Thymus (tissue), 11 donors: ENCODE data around the gene ALDH6A1. TPM values are rescaled to one million over a fixed set of nuclear protein-coding genes. Genes with fewer than 3 reads are reported as not detected.

Experiments used
- DNase-seq, 9 donors: peaks; one replicate each; pipeline ENCODE4 v3.0.0-alpha.2; 2013; ENCODE audit warnings: low spot score in 9 of 9, low read depth in 6 of 9, missing footprints in 1 of 9
- H3K27ac ChIP-seq, 2 donors: one replicate each; pipeline ENCODE4 v1.5.1; 2013; ENCODE audit warnings: control low read depth in 1 of 2, low read depth in 1 of 2, low read length in 1 of 2, mild to moderate bottlenecking in 1 of 2, moderate library complexity in 1 of 2
- H3K27me3 ChIP-seq, 2 donors: one replicate each; pipeline ENCODE4 v1.5.1; 2013; ENCODE audit warnings: low read length in 1 of 2; ENCODE audit not compliant: control insufficient read depth in 2 of 2, insufficient read depth in 1 of 2
- H3K36me3 ChIP-seq, 2 donors: one replicate each; pipeline ENCODE4 v1.5.1; 2013; ENCODE audit warnings: low read length in 1 of 2, mild to moderate bottlenecking in 1 of 2, moderate library complexity in 1 of 2; ENCODE audit not compliant: control insufficient read depth in 2 of 2, insufficient read depth in 2 of 2
- H3K4me1 ChIP-seq, 2 donors: one replicate each; pipeline ENCODE4 v1.5.1; 2013; ENCODE audit warnings: low read length in 2 of 2; ENCODE audit not compliant: control insufficient read depth in 2 of 2, insufficient read depth in 2 of 2
- H3K4me3 ChIP-seq, 2 donors: one replicate each; pipeline ENCODE4 v1.5.1; 2013; ENCODE audit warnings: low read length in 2 of 2, control low read depth in 1 of 2, mild to moderate bottlenecking in 1 of 2
- H3K9me3 ChIP-seq, 2 donors: one replicate each; pipeline ENCODE4 v1.5.1; 2013; ENCODE audit warnings: low read length in 1 of 2, mild to moderate bottlenecking in 1 of 2; ENCODE audit not compliant: control insufficient read depth in 2 of 2, insufficient read depth in 1 of 2
- WGBS: extraction: QIAGEN DNeasy Blood & Tissue Kit; methylation state at CpG from one replicate; pipeline ENCODE4 v1.1.7; 2013; 5-methylcytosine and 5-hydroxymethylcytosine counted together
- polyA plus RNA-seq: library from polyadenylated mRNA; stranded (reverse); fragments of 200-250 nt; gene quantifications from one replicate; pipeline ENCODE4 v1.2.3, GENCODE V29; 2013
- total RNA-seq: library from RNA; stranded (reverse); fragments of 120-200 nt; gene quantifications from one replicate; pipeline ENCODE4 v1.2.4, GENCODE V29; 2013
- donor health status: healthy.

Gene ALDH6A1
- total and polyA plus RNA-seq, 2 donors = 8.6 to 9.2 TPM

DNA sequence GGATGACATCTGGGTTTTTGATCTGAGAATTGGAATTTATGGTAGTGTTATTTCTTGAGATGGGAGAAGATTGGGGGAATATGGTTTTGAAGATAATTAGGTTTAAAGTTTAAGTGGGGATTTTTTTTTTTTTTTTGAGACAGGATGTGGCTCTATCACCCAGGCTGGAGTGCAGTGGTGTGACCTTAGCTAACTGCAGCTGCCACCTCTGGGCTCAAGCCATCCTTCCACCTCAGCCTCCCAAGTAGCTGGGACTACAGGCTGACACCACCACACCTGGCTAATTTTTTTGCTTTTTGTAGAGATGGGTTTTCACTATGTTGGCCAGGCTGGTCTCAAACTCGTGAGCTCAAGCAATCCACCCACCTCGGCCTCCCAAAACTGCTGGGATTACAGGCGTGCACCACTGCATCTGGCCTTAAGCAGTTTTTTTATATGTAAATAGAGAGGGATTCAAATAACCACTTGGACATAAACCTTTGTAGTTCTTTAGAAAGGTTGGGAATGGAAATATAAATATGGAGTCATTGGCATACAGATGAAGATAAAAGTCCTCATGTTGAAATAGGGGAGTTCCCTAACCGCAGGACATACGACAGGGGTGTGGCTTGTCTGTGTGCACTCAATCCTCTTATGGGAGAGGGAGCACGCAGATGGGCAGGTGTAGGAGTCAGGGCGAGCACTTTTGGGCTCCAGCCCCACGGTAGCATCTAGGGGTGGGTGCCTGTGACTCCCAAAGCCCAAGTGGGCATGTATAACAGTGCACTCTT lies 5.2 kb upstream of the ALDH6A1 start:
- 96% methylated on average over 8 of the region's 8 CpGs for WGBS
- DNase-seq = no peak
- Histone ChIP-seq H3K9me3 (no peaks in the 10 kb centered on the region), H3K4me3 (no peak overlapping the region), H3K27ac (no peak overlapping the region), H3K4me1 (no peaks in the 10 kb centered on the region), H3K27me3 (no peaks in the 10 kb centered on the region), H3K36me3 (peaks cover 3 to 14% of the 10 kb centered on the region in 2 donors)

DNA sequence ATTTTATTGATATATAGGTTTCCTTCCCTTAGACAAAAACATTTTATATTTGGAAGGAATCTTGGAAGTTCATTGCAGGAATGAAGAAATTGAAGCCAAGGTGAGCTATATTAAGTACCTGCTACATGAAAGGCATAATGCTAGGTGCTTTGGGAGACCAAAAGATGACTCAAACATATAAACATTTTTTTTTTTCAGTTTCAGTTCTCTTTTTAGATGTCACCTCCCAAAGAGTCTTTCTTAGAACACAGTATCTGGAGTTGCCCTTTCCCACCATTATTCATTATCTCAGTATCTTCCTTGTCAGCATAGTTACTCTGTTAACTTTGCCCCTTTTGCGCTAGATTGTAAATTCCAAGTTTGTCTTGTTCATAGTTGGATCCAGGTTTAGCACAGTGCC lies 1.6 kb upstream of the ALDH6A1 start:
- Histone ChIP-seq H3K9me3 (no peaks in the 10 kb centered on the region), H3K4me3 (peak overlapping the region in 1 of 2 donors; percentile 74), H3K36me3 (no peaks in the 10 kb centered on the region), H3K27me3 (no peaks in the 10 kb centered on the region), H3K27ac (no peak overlapping the region), H3K4me1 (peaks cover 7% of the 10 kb centered on the region in 2 donors)
- 95% methylated on average over 1 of the region's 1 CpG for WGBS
- DNase-seq = peak in 1 of 9 donors; percentile 1

DNA sequence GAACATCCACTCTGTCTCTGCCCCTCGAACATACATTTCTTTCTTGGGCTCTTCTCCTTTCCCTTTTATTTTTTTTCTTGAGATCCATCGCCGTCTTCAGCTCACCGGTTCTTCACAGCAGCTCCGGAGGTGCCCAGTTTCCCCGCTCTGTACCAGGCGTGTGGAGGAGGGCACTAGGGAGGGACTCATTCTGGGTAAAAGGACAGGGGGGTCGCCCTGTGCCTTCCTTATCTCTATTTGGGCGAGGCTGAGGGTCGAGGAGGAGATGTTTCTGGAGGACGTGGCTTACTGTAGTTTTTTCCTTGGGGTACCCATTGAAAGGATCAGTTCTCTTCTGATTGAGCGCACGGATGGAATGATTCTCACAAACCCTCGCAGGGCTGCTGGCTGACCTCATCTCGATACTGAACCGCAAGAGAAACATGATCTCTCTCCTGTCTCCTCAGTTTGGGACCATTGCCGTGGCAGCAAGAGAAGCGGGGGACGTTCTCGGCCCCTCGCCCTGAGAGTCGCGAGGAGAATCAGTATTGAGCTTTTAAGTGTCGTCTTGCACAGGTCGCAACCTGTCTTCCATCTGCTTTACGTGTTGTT lies 889 bp upstream of the ALDH6A1 start:
- 1% methylated on average over 26 of the region's 26 CpGs for WGBS
- H3K4me1 ChIP-seq = peaks cover 7% of the 10 kb centered on the region in 2 donors
- H3K4me3 ChIP-seq = peak overlapping the region; percentile 66 to 74
- peak in 4 of 9 donors; percentile 3 to 24 (median 6) for DNase-seq
- H3K27ac ChIP-seq = peak overlapping the region; percentile 48 to 75
- no peaks in the 10 kb centered on the region for H3K36me3 ChIP-seq
- H3K27me3 ChIP-seq = no peaks in the 10 kb centered on the region
- H3K9me3 ChIP-seq = no peaks in the 10 kb centered on the region

- peaks cover 7% of the 10 kb centered on the region in 2 donors for H3K4me1 ChIP-seq
- no peaks in the 10 kb centered on the region for H3K27me3 ChIP-seq
- peak in 1 of 9 donors; percentile 10 for DNase-seq
- WGBS = 2% methylated on average over 15 of the region's 15 CpGs
- H3K36me3 ChIP-seq = no peaks in the 10 kb centered on the region
- no peaks in the 10 kb centered on the region for H3K9me3 ChIP-seq
- peak overlapping the region; percentile 66 to 72 for H3K4me3 ChIP-seq
- peak overlapping the region; percentile 27 to 55 for H3K27ac ChIP-seq
Measured at GRCh38 chr14:74083784-74084276, 423 bp downstream of the ALDH6A1 start.

- Histone ChIP-seq H3K36me3 (no peaks in the 10 kb centered on the region), H3K4me1 (peaks cover 7% of the 10 kb centered on the region in 2 donors), H3K9me3 (no peaks in the 10 kb centered on the region), H3K27ac (no peak overlapping the region), H3K27me3 (no peaks in the 10 kb centered on the region), H3K4me3 (no peak overlapping the region)
- no peak for DNase-seq
- WGBS = 95% methylated on average over 3 of the region's 3 CpGs
Measured at GRCh38 chr14:74083161-74083560, 1.1 kb downstream of the ALDH6A1 start.

DNA sequence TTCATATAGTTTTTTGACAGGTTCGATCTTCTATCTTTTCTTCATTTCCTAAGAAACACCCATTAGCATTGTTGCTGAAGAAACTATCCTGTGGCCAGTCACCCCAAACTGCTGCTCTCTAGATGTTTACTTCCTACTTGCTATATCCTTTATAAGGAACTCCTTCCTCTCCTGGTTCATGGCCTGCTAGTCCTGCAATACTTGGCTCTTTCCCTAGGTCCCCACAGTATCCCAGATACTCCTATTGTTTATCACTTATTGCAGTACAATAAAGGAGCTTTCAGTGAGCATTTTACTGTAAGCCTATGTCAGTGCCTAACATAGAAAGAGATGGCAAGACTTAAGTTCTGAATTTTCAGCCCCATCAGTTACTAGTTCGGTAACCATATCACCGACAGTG lies 2.8 kb downstream of the ALDH6A1 start:
- H3K9me3 ChIP-seq = no peaks in the 10 kb centered on the region
- H3K27me3 ChIP-seq = no peaks in the 10 kb centered on the region
- H3K27ac ChIP-seq = no peak overlapping the region
- H3K36me3 ChIP-seq = no peaks in the 10 kb centered on the region
- H3K4me3 ChIP-seq = no peak overlapping the region
- no peak for DNase-seq
- peaks cover 7% of the 10 kb centered on the region in 2 donors for H3K4me1 ChIP-seq
- 98% methylated on average over 3 of the region's 3 CpGs for WGBS

GRCh38 chr14:74080820-74081460 lies 3.3 kb downstream of the ALDH6A1 start:
- no peak for DNase-seq
- H3K9me3 ChIP-seq = no peaks in the 10 kb centered on the region
- H3K4me1 ChIP-seq = peaks cover 7% of the 10 kb centered on the region in 2 donors
- no peaks in the 10 kb centered on the region for H3K27me3 ChIP-seq
- WGBS = 92% methylated on average over 4 of the region's 4 CpGs
- H3K36me3 ChIP-seq = no peaks in the 10 kb centered on the region
- H3K27ac ChIP-seq = no peak overlapping the region
- no peak overlapping the region for H3K4me3 ChIP-seq

GRCh38 chr14:74077401-74077800 lies 6.9 kb downstream of the ALDH6A1 start:
- no peaks in the 10 kb centered on the region for H3K9me3 ChIP-seq
- H3K27me3 ChIP-seq = no peaks in the 10 kb centered on the region
- peaks cover 0 to 1% of the 10 kb centered on the region in 2 donors for H3K36me3 ChIP-seq
- H3K4me1 ChIP-seq = no peaks in the 10 kb centered on the region
- no peak overlapping the region for H3K4me3 ChIP-seq
- no peak overlapping the region for H3K27ac ChIP-seq
- 43% methylated on average over 1 of the region's 1 CpG for WGBS
- DNase-seq = no peak
